B cell (primary cell): Measurements from ENCODE around the gene IYD.

Experiments
- EZH2 ChIP-seq: IDR thresholded peaks from 2 replicates; pipeline ENCODE4 v1.6.1; 2012; ENCODE audit warnings: borderline replicate concordance, low read depth, mild to moderate bottlenecking, moderate library complexity, low read length; ENCODE audit not compliant: insufficient read depth, poor library complexity, severe bottlenecking
- TF ChIP-seq, protein P1 (sequence below): fragments of 200-600 bp; IDR thresholded peaks from one replicate; pipeline ENCODE4 v1.8.0; 2022; ENCODE audit warnings: antibody characterized with exemption, mild to moderate bottlenecking

- TF ChIP-seq, protein P1, sequence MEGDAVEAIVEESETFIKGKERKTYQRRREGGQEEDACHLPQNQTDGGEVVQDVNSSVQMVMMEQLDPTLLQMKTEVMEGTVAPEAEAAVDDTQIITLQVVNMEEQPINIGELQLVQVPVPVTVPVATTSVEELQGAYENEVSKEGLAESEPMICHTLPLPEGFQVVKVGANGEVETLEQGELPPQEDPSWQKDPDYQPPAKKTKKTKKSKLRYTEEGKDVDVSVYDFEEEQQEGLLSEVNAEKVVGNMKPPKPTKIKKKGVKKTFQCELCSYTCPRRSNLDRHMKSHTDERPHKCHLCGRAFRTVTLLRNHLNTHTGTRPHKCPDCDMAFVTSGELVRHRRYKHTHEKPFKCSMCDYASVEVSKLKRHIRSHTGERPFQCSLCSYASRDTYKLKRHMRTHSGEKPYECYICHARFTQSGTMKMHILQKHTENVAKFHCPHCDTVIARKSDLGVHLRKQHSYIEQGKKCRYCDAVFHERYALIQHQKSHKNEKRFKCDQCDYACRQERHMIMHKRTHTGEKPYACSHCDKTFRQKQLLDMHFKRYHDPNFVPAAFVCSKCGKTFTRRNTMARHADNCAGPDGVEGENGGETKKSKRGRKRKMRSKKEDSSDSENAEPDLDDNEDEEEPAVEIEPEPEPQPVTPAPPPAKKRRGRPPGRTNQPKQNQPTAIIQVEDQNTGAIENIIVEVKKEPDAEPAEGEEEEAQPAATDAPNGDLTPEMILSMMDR = no peak
- no peak for TF ChIP-seq EZH2
Measured at GRCh38 chr6:150430815-150431214, 62.0 kb downstream of the IYD start.
